ENCODE data around the gene PLCH1. TPM values are rescaled to one million over a fixed set of nuclear protein-coding genes. Genes with fewer than 3 reads are reported as not detected.

The PLCH1 gene
- total RNA-seq, 2 experiments from 2014 or later = 0.06 TPM; not detected in 1

DNA sequence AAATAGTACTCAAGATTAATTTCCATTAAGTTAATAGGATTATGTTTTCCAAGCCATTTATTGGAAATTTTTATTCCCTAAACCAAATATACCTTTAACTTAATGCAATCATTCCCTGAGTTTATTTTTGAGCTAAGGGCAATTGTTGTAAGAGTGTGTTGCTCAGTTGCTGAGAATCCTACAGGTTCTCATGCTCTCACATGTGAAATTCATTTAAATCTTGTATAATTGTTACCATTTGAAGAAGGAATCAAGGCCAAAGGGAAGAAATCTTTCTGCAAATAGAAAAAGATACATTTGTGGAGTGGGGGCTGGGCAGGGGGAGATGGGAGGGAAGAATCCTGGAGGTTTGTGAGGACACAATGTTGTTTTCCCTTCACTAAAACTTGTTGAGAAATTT, 248.7 kb downstream of the PLCH1 start:
- no peak overlapping the region for H3K4me2 ChIP-seq (ENCODE audit: low read length)
- H3K79me2 ChIP-seq (ENCODE audit: insufficient read depth, low read depth, low read length) = no peaks in the 10 kb centered on the region
- H3K27ac ChIP-seq (ENCODE audit: low read depth, low read length, poor library complexity, severe bottlenecking) = no peak overlapping the region
- H3K4me1 ChIP-seq (ENCODE audit: insufficient read depth, low read length, poor library complexity, severe bottlenecking) = peaks cover 12% of the 10 kb centered on the region
- POLR2A ChIA-PET = interaction anchor here (0.6 kb wide), 1 partner anchor 56 kb away, joined by 3 read pairs; no protein-coding TSS in a partner anchor
- CTCF ChIA-PET (ENCODE audit: unreplicated experiment) = no interaction called here
- TF ChIP-seq, protein P1, sequence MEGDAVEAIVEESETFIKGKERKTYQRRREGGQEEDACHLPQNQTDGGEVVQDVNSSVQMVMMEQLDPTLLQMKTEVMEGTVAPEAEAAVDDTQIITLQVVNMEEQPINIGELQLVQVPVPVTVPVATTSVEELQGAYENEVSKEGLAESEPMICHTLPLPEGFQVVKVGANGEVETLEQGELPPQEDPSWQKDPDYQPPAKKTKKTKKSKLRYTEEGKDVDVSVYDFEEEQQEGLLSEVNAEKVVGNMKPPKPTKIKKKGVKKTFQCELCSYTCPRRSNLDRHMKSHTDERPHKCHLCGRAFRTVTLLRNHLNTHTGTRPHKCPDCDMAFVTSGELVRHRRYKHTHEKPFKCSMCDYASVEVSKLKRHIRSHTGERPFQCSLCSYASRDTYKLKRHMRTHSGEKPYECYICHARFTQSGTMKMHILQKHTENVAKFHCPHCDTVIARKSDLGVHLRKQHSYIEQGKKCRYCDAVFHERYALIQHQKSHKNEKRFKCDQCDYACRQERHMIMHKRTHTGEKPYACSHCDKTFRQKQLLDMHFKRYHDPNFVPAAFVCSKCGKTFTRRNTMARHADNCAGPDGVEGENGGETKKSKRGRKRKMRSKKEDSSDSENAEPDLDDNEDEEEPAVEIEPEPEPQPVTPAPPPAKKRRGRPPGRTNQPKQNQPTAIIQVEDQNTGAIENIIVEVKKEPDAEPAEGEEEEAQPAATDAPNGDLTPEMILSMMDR (conservative IDR thresholded peaks at IDR 0.05; ENCODE audit: low read length) = no peak
- TF ChIP-seq EZH2phosphoT487 (IDR thresholded peaks at IDR 0.05; ENCODE audit: borderline replicate concordance, low read depth, low read length) = no peak
- H4K20me1 ChIP-seq (ENCODE audit: insufficient read depth, low read length) = no peaks in the 10 kb centered on the region
- H2AFZ ChIP-seq (ENCODE audit: low read length) = no peak overlapping the region
- H3K9me2 ChIP-seq (ENCODE audit: insufficient read depth, low read length) = no peaks in the 10 kb centered on the region
- no peak overlapping the region for H3K4me3 ChIP-seq (ENCODE audit: low read depth, low read length, poor library complexity, severe bottlenecking)
- intact Hi-C loops (cut with micrococcal nuclease; ENCODE audit: unreplicated experiment) = no loop called here
- no peak for DNase-seq (ENCODE audit: low spot score)
- BruUV-seq (replicated peaks) = no TSS peak
- H3K9me3 ChIP-seq (ENCODE audit: low read length) = no peaks in the 10 kb centered on the region
- no peaks in the 10 kb centered on the region for H3K36me3 ChIP-seq (ENCODE audit: insufficient read depth, low read length)

DNA sequence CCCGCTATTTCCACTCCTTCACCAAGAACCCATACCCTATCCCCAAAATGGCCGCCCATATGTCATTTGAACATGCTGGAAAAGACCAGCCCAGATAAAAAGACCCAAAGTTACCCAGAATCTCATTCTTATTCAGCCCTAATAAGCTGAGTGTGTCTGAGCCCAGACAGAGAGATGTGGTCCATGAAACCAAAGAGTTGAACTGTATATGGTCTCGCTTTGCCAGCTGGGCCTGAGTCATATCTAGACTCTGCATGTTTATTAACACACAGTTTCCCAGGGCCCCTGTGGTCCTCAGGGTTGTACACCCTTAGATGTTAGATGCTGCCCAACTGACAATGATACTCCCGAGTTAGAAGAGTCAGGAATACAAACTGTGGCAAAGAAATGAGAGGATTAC, 249.5 kb downstream of the PLCH1 start:
- ChIA-PET CTCF (ENCODE audit: unreplicated experiment) (no interaction called here), POLR2A (no interaction called here)
- no peaks in the 10 kb centered on the region for H3K9me2 ChIP-seq (ENCODE audit: insufficient read depth, low read length)
- H3K9me3 ChIP-seq (ENCODE audit: low read length) = no peaks in the 10 kb centered on the region
- no peak overlapping the region for H2AFZ ChIP-seq (ENCODE audit: low read length)
- H3K36me3 ChIP-seq (ENCODE audit: insufficient read depth, low read length) = no peaks in the 10 kb centered on the region
- TF ChIP-seq EZH2phosphoT487 (IDR thresholded peaks at IDR 0.05; ENCODE audit: borderline replicate concordance, low read depth, low read length) = no peak
- TF ChIP-seq, protein P1 (conservative IDR thresholded peaks at IDR 0.05; ENCODE audit: low read length) = no peak
- no peak overlapping the region for H3K27ac ChIP-seq (ENCODE audit: low read depth, low read length, poor library complexity, severe bottlenecking)
- BruUV-seq (replicated peaks) = no TSS peak
- H3K4me3 ChIP-seq (ENCODE audit: low read depth, low read length, poor library complexity, severe bottlenecking) = no peak overlapping the region
- H3K79me2 ChIP-seq (ENCODE audit: insufficient read depth, low read depth, low read length) = no peaks in the 10 kb centered on the region
- no peak overlapping the region for H3K4me2 ChIP-seq (ENCODE audit: low read length)
- intact Hi-C loops (cut with micrococcal nuclease; ENCODE audit: unreplicated experiment) = no loop called here
- peaks cover 12% of the 10 kb centered on the region for H3K4me1 ChIP-seq (ENCODE audit: insufficient read depth, low read length, poor library complexity, severe bottlenecking)
- DNase-seq (ENCODE audit: low spot score) = peak; percentile 5
- H4K20me1 ChIP-seq (ENCODE audit: insufficient read depth, low read length) = no peaks in the 10 kb centered on the region

DNA sequence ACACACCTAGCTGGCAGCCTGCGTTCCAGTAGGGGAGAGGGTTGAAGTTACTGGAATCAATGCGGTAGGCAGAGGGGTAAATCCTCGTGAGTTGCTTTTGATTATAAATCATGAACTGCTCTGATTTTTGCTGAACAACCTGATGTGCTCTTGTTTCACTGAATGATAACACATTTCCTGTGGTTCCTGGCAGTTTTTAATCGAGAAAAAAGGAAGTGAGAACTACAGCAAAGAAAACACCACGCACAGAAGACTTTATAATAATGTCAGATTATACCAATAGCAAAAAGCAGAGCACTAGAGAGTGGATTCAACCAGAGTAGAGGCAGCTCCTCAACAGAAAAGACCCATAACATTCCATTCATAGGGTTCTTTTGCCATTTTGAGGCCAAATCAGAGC, 250.5 kb downstream of the PLCH1 start:
- no TSS peak for BruUV-seq (replicated peaks)
- Histone ChIP-seq H3K27ac (ENCODE audit: low read depth, low read length, poor library complexity, severe bottlenecking) (peak overlapping the region; percentile 30), H3K79me2 (ENCODE audit: insufficient read depth, low read depth, low read length) (no peaks in the 10 kb centered on the region), H3K9me2 (ENCODE audit: insufficient read depth, low read length) (no peaks in the 10 kb centered on the region), H2AFZ (ENCODE audit: low read length) (peak overlapping the region; percentile 82; the same call in 1 of the 2 replicates), H3K36me3 (ENCODE audit: insufficient read depth, low read length) (no peaks in the 10 kb centered on the region), H3K9me3 (ENCODE audit: low read length) (no peaks in the 10 kb centered on the region), H3K4me2 (ENCODE audit: low read length) (peak overlapping the region; percentile 54), H4K20me1 (ENCODE audit: insufficient read depth, low read length) (no peaks in the 10 kb centered on the region), H3K4me3 (ENCODE audit: low read depth, low read length, poor library complexity, severe bottlenecking) (no peak overlapping the region), H3K4me1 (ENCODE audit: insufficient read depth, low read length, poor library complexity, severe bottlenecking) (peaks cover 12% of the 10 kb centered on the region)
- no peak for TF ChIP-seq EZH2phosphoT487 (IDR thresholded peaks at IDR 0.05; ENCODE audit: borderline replicate concordance, low read depth, low read length)
- TF ChIP-seq, protein P1 (conservative IDR thresholded peaks at IDR 0.05; ENCODE audit: low read length) = no peak
- ChIA-PET CTCF (ENCODE audit: unreplicated experiment) (no interaction called here), POLR2A (interaction anchor here (0.7 to 0.9 kb wide), 2 partner anchors 8 to 26 kb away, joined by 3 read pairs; no protein-coding TSS in a partner anchor)
- intact Hi-C loops (cut with micrococcal nuclease; ENCODE audit: unreplicated experiment) = no loop called here
- DNase-seq (ENCODE audit: low spot score) = peak; percentile 68

All from OCI-LY7 (cell line).